Activated naive CD4-positive, alpha-beta T cell treated with anti-CD3 and anti-CD28 coated beads, Interleukin-2, amount 50 U/mL, for 72 hours (primary cell): ENCODE results near the gene HSPB2. TPM values are rescaled to one million over a fixed set of nuclear protein-coding genes. Genes with fewer than 3 reads are reported as not detected.
A peak's percentile ranks its signal among the peaks of the same experiment; 100 is the strongest.
"Not testable (repeated sequence)": the region's sequence is repeated elsewhere in the genome, so short reads cannot be mapped to it uniquely, and the experiment has no call there.

Experiments
- ATAC-seq, 2 donors: fragments of 150-1000 bp; cut with Tn5 transposase; 2 replicates each; pipeline ENCODE4 v1.10.0; 2021; ENCODE audit warnings: mild to moderate bottlenecking in 2 of 2, moderate library complexity in 2 of 2
- DNase-seq, 2 donors: peaks; one replicate each; pipeline ENCODE4 v3.0.0; 2021 to 2022; ENCODE audit warnings: low spot score in 2 of 2
- H3K27ac Mint-ChIP-seq, 2 donors: one replicate each; pipeline ENCODE4 v1.8.0; 2022; ENCODE audit warnings: mild to moderate bottlenecking in 2 of 2, mixed read lengths in 2 of 2
- H3K36me3 Mint-ChIP-seq, 2 donors: one replicate each; pipeline ENCODE4 v1.8.0; 2022; ENCODE audit warnings: mixed read lengths in 2 of 2
- H3K9me3 Mint-ChIP-seq, 2 donors: one replicate each; pipeline ENCODE4 v1.8.0; 2022; ENCODE audit warnings: mixed read lengths in 2 of 2
- total RNA-seq, 2 donors: library from RNA; stranded (reverse); gene quantifications; one replicate each; pipeline ENCODE4 v1.2.3, GENCODE V29; 2022

The HSPB2 gene
- total RNA-seq, 2 donors from 2014 or later = not detected

DNA sequence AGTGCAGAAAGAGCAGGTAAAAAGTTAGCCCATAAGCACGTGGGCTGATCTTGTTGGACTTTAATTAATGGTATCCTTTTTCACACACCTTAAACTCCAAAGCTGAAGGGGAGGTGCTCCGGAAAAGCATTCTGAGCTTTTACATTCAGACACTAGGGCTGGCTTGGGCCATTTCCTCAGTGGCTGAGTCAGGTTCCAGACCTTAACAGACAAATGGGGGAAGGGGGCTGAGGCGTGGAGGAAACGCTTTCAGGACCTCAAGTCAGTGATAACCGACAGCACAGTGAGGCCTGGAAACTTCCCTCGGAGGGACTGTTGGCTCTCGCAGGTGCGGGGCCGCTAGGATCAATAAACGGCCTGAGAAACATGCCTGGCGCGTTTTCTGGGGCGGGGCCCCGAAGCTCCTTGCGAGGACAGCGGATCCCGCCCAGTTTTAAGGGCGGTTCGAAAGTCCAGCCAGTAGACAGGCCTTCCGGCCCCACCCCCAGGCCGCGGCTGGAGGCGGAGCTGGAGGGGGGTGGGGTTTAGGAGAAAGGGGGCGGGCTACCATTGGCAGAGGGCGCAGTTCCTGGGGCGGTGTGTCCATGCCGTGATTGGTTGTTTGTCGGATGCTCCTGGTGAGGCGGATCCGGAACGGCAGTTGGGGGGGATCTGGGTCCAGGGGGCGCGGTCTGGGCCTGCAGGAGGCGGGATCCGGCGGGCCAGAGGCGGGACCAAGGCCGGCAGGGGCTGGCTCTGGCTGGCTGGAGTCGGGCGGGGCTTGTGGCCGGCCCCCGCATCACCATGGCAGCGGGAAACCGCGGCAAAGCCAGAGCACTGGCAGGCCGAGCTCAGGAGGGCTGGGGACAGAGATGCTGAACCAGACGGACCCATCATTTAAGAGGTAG is 14.2 kb downstream of the HSPB2 start:
- H3K27ac Mint-ChIP-seq = peak overlapping the region; percentile 86
- ATAC-seq = peak; percentile 91 to 94
- peak; percentile 97 to 98 for DNase-seq
- H3K36me3 Mint-ChIP-seq = no peaks in the 10 kb centered on the region
- no peaks in the 10 kb centered on the region for H3K9me3 Mint-ChIP-seq

DNA sequence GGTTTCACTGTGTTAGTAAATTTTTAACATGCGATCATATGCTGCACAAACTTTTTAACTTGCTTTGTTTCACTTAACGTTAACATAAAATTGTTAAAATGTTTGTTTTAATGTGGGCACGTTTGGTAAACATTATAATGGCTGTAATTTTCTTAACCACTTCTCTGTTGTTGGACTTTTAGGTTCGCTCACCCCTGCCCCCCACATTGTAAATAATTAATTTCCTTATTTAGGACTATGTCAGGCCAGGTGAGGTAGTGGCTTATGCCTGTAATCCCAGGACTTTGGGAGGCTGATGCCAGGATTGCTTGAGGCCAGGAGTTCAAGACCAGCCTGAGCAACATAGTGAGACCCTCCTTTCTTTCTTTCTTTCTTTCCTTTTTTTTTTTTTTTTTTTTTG is 17.9 kb downstream of the HSPB2 start:
- Mint-ChIP-seq H3K9me3 (no peaks in the 10 kb centered on the region), H3K36me3 (no peaks in the 10 kb centered on the region), H3K27ac (no peak overlapping the region)
- ATAC-seq = no peak
- no peak for DNase-seq

- no peaks in the 10 kb centered on the region for H3K36me3 Mint-ChIP-seq
- DNase-seq (no peak), ATAC-seq (peak; percentile 73 to 86)
- no peaks in the 10 kb centered on the region for H3K9me3 Mint-ChIP-seq
- peak overlapping the region; percentile 6 to 72 for H3K27ac Mint-ChIP-seq
These were observed 20.0 kb downstream of the HSPB2 start for GRCh38 chr11:111932611-111932950.

GRCh38 chr11:111933176-111933575 is 20.6 kb downstream of the HSPB2 start:
- H3K9me3 Mint-ChIP-seq, DNase-seq, H3K36me3 Mint-ChIP-seq, ATAC-seq: not testable (repeated sequence)
- H3K27ac Mint-ChIP-seq = peak overlapping the region; percentile 38 to 72

GRCh38 chr11:111933872-111934271 is 21.3 kb downstream of the HSPB2 start:
- H3K27ac Mint-ChIP-seq = no peak overlapping the region
- no peak for ATAC-seq
- peaks cover 4 to 10% of the 10 kb centered on the region in 2 donors for H3K36me3 Mint-ChIP-seq
- H3K9me3 Mint-ChIP-seq = no peaks in the 10 kb centered on the region
- no peak for DNase-seq

- ATAC-seq (no peak), DNase-seq (no peak)
- peaks cover 4 to 10% of the 10 kb centered on the region in 2 donors for H3K36me3 Mint-ChIP-seq
- H3K27ac Mint-ChIP-seq = no peak overlapping the region
- H3K9me3 Mint-ChIP-seq = no peaks in the 10 kb centered on the region
These were observed 21.8 kb downstream of the HSPB2 start for GRCh38 chr11:111934306-111934705.

- Mint-ChIP-seq H3K9me3 (no peaks in the 10 kb centered on the region), H3K36me3 (peaks cover 4 to 10% of the 10 kb centered on the region in 2 donors), H3K27ac (peak overlapping the region in 1 of 2 donors; percentile 83)
- ATAC-seq (no peak), DNase-seq (no peak)
These were observed 22.9 kb downstream of the HSPB2 start for GRCh38 chr11:111935317-111936039.

DNA sequence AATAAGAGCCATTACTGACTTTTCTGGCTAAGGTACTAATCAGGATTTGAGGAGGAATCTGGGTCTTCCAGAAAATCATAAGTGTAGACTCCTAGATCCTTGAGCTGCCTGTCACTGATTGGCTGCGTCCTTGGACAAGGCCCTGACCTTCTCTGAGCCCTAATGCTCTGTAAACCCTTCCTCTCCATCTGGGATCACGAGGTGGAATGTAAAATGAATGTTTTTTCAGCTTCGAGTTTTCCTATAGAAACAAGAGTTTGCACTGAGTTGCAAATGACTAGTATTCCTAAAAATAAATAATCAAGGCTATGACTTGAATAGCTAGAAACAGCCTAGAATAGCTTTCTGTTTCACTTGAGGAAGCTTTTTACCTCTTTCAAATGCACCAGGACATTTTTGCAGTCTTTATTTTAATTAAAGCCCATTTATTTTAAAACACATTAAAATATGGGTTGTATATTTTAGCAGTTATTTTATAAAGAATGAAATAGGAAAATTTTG is 23.6 kb downstream of the HSPB2 start:
- DNase-seq (no peak), ATAC-seq (no peak)
- H3K9me3 Mint-ChIP-seq = no peaks in the 10 kb centered on the region
- peak overlapping the region; percentile 83 to 93 for H3K27ac Mint-ChIP-seq
- H3K36me3 Mint-ChIP-seq = peaks cover 4 to 10% of the 10 kb centered on the region in 2 donors

GRCh38 chr11:111937461-111937769 is 24.9 kb downstream of the HSPB2 start:
- DNase-seq (no peak), ATAC-seq (no peak)
- H3K27ac Mint-ChIP-seq = peak overlapping the region in 1 of 2 donors; percentile 88
- peaks cover 4 to 10% of the 10 kb centered on the region in 2 donors for H3K36me3 Mint-ChIP-seq
- no peaks in the 10 kb centered on the region for H3K9me3 Mint-ChIP-seq

GRCh38 chr11:111937844-111938243 is 25.3 kb downstream of the HSPB2 start:
- H3K36me3 Mint-ChIP-seq = peaks cover 4 to 10% of the 10 kb centered on the region in 2 donors
- H3K9me3 Mint-ChIP-seq = no peaks in the 10 kb centered on the region
- H3K27ac Mint-ChIP-seq = peak overlapping the region; percentile 25 to 88
- no peak for DNase-seq
- ATAC-seq = no peak

DNA sequence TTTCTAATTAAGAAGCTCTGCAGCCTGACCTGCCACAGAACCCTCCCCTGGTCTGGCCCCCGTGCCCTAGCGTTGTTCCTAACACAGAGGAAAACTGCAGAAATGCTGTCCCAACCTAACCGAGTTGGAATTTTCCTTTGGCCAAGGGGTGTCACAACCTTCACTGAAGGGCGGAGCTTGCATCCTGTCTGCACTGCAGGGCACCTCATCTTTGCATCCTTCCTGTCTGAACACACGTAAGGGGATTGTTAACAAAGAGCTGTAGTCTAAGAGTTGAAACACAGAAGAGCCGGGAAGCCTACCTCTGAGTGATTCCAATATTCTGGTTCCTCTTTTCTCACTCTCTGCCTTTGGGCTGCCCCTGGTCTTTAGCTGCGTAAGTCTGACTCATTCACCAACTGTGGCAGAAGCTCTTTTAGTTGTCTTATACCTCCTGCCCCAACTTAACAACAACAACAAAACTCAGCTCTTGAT is 26.2 kb downstream of the HSPB2 start:
- peak in 1 of 2 donors; percentile 50 for DNase-seq
- H3K36me3 Mint-ChIP-seq = peaks cover 4 to 10% of the 10 kb centered on the region in 2 donors
- no peaks in the 10 kb centered on the region for H3K9me3 Mint-ChIP-seq
- peak overlapping the region; percentile 84 to 88 for H3K27ac Mint-ChIP-seq
- peak; percentile 87 to 88 for ATAC-seq

DNA sequence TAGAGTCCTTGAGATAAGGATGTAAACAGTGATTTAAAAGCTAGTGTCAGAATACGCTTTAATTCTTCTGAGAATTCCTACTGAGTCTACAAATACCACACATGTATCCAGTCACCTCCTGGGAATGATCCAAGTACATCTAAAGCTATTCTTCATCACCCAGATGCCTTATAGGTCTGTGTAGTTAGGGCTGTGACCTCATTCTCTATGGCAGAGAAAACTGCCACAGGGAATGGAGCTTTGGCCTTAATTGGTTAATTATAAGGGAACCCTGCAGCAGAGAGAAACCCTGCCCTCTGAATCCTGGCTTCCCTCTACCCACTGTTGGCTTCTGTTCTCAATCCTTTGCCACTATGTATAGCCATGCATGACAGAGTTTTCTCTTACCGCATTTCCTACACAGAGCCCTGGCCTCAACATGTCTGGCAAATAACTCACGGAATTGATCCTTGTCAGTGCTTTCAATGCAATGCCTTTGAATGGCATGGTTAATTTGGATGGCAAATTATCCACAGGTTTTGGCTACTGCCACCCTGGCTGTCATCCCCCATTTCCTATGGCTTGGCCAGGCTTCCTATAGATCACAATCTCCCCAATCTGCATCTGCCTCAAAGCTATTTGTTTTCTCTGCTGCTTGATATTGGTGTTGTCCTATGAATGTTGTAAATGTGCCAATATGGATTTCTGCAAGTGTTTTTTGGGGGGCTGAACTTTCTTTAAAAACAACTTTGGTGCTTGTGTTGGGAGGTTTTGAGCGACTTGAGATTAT is 27.5 kb downstream of the HSPB2 start:
- DNase-seq (no peak), ATAC-seq (no peak)
- Mint-ChIP-seq H3K9me3 (no peaks in the 10 kb centered on the region), H3K36me3 (peaks cover 4 to 20% of the 10 kb centered on the region in 2 donors), H3K27ac (peak overlapping the region in 1 of 2 donors; percentile 88)

GRCh38 chr11:111941963-111942362 is 29.4 kb downstream of the HSPB2 start:
- H3K9me3 Mint-ChIP-seq = no peaks in the 10 kb centered on the region
- H3K36me3 Mint-ChIP-seq = peaks cover 4 to 24% of the 10 kb centered on the region in 2 donors
- H3K27ac Mint-ChIP-seq = no peak overlapping the region
- DNase-seq (no peak), ATAC-seq (no peak)

GRCh38 chr11:111942829-111943228 is 30.3 kb downstream of the HSPB2 start:
- Mint-ChIP-seq H3K27ac (no peak overlapping the region), H3K36me3 (peaks cover 4 to 22% of the 10 kb centered on the region in 2 donors), H3K9me3 (no peaks in the 10 kb centered on the region)
- DNase-seq (no peak), ATAC-seq (no peak)

DNA sequence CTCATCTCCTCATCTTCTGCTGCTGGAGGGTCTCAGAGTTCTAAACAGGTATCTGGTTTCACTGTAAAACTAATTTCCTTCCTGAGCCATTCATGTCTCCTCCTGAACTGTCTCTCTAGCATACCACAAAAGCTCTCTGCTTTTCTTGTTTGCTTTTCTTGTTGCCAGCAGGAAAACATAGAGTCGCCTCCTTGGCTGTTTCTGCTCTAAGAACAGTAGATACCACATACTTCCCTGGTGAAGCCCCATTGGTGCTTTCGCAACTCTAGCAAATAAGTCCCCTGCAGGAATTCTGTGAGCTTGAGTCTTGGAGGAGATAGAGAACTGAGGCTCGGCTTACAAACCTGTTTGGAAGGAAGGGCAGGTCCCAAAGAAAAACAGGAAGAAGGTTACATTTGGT is 31.6 kb downstream of the HSPB2 start:
- peak; percentile 15 to 53 for ATAC-seq

GRCh38 chr11:111944651-111945051 is 32.1 kb downstream of the HSPB2 start:
- no peaks in the 10 kb centered on the region for H3K9me3 Mint-ChIP-seq
- no peak for DNase-seq
- peaks cover 0 to 14% of the 10 kb centered on the region in 2 donors for H3K36me3 Mint-ChIP-seq
- H3K27ac Mint-ChIP-seq = peak overlapping the region; percentile 90 to 97
- peak; percentile 93 to 97 for ATAC-seq

More for the DNA sequence above, 31.6 kb downstream of the HSPB2 start:
- Mint-ChIP-seq H3K36me3 (peaks cover 0 to 14% of the 10 kb centered on the region in 2 donors), H3K9me3 (no peaks in the 10 kb centered on the region), H3K27ac (peak overlapping the region; percentile 90 to 97)
- DNase-seq = no peak
